Right lobe of liver (tissue), 4 donors: ENCODE results near the gene MEA1.
A peak's percentile ranks its signal among the peaks of the same experiment; 100 is the strongest.

ENCODE experiments used
- CTCF ChIP-seq, 4 donors: fragments of 200-600 bp in 3 of 4; fragments of 450-650 bp in 1 of 4; IDR thresholded peaks; one replicate each; pipeline versions ENCODE4 v1.5.1 to v1.8.0; 2016 to 2022; ENCODE audit warnings: antibody characterized with exemption in 4 of 4, mild to moderate bottlenecking in 2 of 4
- POLR2A ChIP-seq: fragments of 450-650 bp; IDR thresholded peaks from one replicate; pipeline ENCODE4 v1.6.1; 2017; ENCODE audit warnings: antibody characterized with exemption, mild to moderate bottlenecking
- donor health status: DM: no; HTN: no; CAD: no.
- donor health status: DM: no; HTN: no; CAD: no.
- donor health status: DM: no; HTN: yes; CAD: no.

DNA sequence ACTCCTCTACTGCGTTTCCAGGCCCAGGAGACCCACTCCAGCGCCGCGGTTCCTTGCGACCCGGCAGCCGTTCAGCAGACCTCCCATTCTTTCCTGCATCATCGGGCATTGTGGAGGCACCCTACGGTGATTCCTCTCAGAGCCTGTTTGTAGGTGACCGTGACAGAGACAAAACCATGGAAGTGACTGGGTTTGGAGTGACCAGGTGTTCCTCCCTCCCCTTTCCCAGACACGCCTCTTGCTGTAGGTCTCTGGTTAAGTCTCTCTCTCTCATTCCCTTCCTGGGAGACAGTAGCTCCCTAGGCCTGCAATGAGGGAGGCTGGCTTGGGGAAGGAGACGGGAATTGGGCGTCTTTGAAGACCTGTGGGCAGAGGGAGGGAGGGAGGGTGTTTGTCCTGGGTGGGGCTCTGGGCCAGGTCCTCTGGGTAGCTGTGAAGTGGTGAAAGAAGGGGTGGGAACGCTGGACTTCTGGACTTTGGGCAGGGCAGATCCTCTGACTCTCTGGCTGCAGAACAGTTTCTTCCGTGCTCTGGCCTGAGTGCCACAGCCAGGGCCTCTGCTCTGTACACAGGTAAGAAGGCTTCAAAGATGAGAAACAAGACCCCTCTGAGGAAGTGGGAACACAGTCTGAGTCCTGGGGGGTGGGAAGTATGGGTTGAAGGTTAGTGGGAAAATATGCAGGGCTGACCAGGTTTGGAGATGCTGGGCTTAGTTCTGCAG lies 46.4 kb upstream of the MEA1 start:
- no peak for TF ChIP-seq CTCF (IDR thresholded peaks at IDR 0.05)
- peak; percentile 59 for TF ChIP-seq POLR2A
